ENCODE data around the gene TUBA4B. TPM values are rescaled to one million over a fixed set of nuclear protein-coding genes. Genes with fewer than 3 reads are reported as not detected.

Gene TUBA4B
- total and polyA plus RNA-seq, 2 donors (not counting 3 experiments of a cell fraction or from before 2014, with no cell fraction given): not detected

GRCh38 chr2:219272356-219272755 lies 19.3 kb downstream of the TUBA4B start:
- no peak for TF ChIP-seq GATA2 (IDR thresholded peaks at IDR 0.05; ENCODE audit: insufficient read depth, insufficient read length, low read depth, low read length)
- no peak for TF ChIP-seq JUN (IDR thresholded peaks at IDR 0.05; ENCODE audit: borderline replicate concordance, insufficient read depth, insufficient read length, low read depth)
- no peak for TF ChIP-seq MYC (IDR thresholded peaks at IDR 0.05; ENCODE audit: low read depth, low read length)
- TF ChIP-seq MAX (IDR thresholded peaks at IDR 0.05; ENCODE audit: insufficient read depth, insufficient read length): no peak
- no peak for TF ChIP-seq FOS (IDR thresholded peaks at IDR 0.05; ENCODE audit: borderline replicate concordance, insufficient read depth, low read length)
- no peak for TF ChIP-seq POLR2A (IDR thresholded peaks at IDR 0.05; ENCODE audit: low read depth, low read length)
- TF ChIP-seq CTCF (IDR thresholded peaks at IDR 0.05; ENCODE audit: extremely low read depth in 1 of 2, insufficient read depth in 1 of 2, low read depth in 1 of 2, low read length in 2 of 2): no peak
- no peak for TF ChIP-seq POLR2AphosphoS5 (IDR thresholded peaks at IDR 0.05; ENCODE audit: insufficient read depth, low read depth, low read length)
- no peak for TF ChIP-seq EZH2 (IDR thresholded peaks at IDR 0.05; ENCODE audit: borderline replicate concordance, low read depth, low read length, severe bottlenecking)
- dilution Hi-C loops (cut with MboI; ENCODE audit: extremely low pct_ligation_motif_present, low sequenced_read_pairs): no loop called here

More at GRCh38 chr2:219272356-219272755, 19.3 kb downstream of the TUBA4B start:
- H3K9me3 ChIP-seq (replicated peaks; ENCODE audit: control insufficient read depth, insufficient read depth, low read length): no peaks in the 10 kb centered on the region
- no peaks in the 10 kb centered on the region for H3K36me3 ChIP-seq (ENCODE audit: control insufficient read depth in 2 of 2, extremely low read depth in 1 of 2, insufficient read depth in 2 of 2, low read length in 2 of 2)
- no TSS peak for BruUV-seq (replicated peaks)
- DNase-seq (ENCODE audit: low read depth, low spot score): no peak
- ChIA-PET POLR2A (interaction anchor here (0.5 kb wide), 1 partner anchor 172 kb away, joined by 3 read pairs; no protein-coding TSS in a partner anchor), CTCF (interaction anchor here (0.7 kb wide), 1 partner anchor 23 kb away, joined by 3 read pairs; no protein-coding TSS in a partner anchor)
- peaks cover 4 to 10% of the 10 kb centered on the region in 2 experiments for H3K27me3 ChIP-seq (ENCODE audit: control insufficient read depth in 2 of 2, insufficient read depth in 2 of 2, low read length in 2 of 2)
- intact Hi-C loops (cut with micrococcal nuclease): no loop called here
- no peaks in the 10 kb centered on the region for H3K9me1 ChIP-seq (replicated peaks; ENCODE audit: control insufficient read depth, extremely low read depth, insufficient read depth, low read length)
- H3K27ac ChIP-seq (ENCODE audit: insufficient read depth, low read depth, low read length): no peak overlapping the region
- no peaks in the 10 kb centered on the region for H3K4me1 ChIP-seq (ENCODE audit: control insufficient read depth, extremely low read depth, insufficient read depth, low read length)
- H4K20me1 ChIP-seq (replicated peaks; ENCODE audit: control insufficient read depth, extremely low read depth, insufficient read depth, low read length): no peaks in the 10 kb centered on the region
- no peak overlapping the region for H3K4me2 ChIP-seq (ENCODE audit: insufficient read depth, low read length)
- H3K4me3 ChIP-seq (replicated peaks in 1 of 3; ENCODE audit: insufficient read depth in 1 of 3, low read depth in 1 of 3, low read length in 3 of 3): no peak overlapping the region
- no peak overlapping the region for H2AFZ ChIP-seq (ENCODE audit: low read depth, low read length)
- no peaks in the 10 kb centered on the region for H3K79me2 ChIP-seq (ENCODE audit: control insufficient read depth, insufficient read depth, low read length)
- no peak for FAIRE-seq
- no peak overlapping the region for H3K9ac ChIP-seq (replicated peaks; ENCODE audit: extremely low read depth, insufficient read depth, low read length)

Data from endothelial cell of umbilical vein (primary cell).